GM18870 (cell line): Measurements from ENCODE around the gene CREM.

Experiments used
- ATAC-seq: cut with Tn5 transposase; IDR thresholded peaks from one replicate; pipeline ENCODE4 v1.9.1; 2021; ENCODE audit warnings: moderate library complexity; ENCODE audit not compliant: unreplicated experiment

CREM gene

DNA sequence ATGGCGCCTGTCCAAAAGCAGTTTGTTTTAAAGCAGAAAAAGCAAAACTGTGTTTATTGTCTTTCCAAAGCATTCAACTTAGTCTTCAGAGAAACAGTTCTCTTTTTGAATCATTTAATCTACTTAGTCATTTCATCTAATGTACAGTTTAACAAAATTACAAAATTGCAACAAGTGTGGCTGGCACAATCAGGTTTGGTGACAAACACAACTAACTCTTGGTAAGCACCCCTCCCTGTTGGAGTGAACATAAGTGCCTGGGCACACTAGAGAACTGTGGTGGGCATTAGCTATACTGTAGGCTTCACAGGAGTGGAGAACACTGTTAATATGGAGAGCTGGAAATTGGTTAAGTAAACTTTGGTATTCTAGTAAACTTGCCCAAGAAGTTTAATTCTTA is 6.9 kb downstream of the CREM start:
- no peak for ATAC-seq

DNA sequence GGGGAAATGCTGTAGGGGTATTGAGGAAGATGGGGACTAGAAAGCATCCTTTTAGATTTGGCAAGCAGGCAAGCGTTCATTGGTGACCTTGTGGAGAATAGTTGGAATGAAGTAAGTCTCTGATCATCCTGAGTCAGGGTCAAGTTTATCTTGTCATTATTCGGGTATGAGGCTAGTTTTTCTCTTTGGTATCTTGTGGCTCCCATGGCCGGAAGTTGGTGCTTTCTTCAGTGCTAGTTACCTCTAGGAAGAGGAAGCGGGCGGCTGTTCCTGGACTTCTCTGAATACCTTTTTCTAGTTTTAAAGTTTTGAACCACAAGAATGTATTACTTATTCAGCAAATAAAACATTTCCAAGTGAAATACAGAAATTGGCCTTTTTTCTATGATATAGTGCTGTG is 9.2 kb downstream of the CREM start:
- ATAC-seq, result no peak

GRCh38 chr10:35136263-35136815 is 9.7 kb downstream of the CREM start:
- ATAC-seq, result no peak

GRCh38 chr10:35140126-35140525 is 13.5 kb downstream of the CREM start:
- no peak for ATAC-seq

GRCh38 chr10:35140727-35141126 is 14.1 kb downstream of the CREM start:
- ATAC-seq, result no peak

GRCh38 chr10:35150308-35150707 is 23.7 kb downstream of the CREM start:
- no peak for ATAC-seq

- no peak for ATAC-seq
Observed at GRCh38 chr10:35152992-35153391, 26.3 kb downstream of the CREM start.

DNA sequence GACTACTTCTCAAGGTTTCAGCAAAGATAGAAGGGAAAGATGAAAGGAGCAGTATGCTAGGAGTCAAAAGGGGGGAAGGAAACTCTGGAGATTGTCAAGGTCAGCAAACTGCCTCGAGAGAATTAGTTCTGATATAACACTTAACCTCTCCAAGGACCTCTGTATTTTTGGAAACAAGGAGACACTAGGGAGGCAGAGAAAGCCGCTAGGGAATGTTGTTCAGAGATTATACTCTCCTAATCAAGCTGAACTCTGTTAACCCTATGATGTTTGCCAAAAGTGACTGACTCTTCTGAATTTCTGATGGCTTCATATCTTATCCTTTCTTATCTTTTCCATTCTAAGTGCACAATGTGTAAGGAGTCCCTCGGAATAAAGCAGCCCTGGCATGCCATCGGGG is 27.1 kb downstream of the CREM start:
- no peak for ATAC-seq

- no peak for ATAC-seq
Observed at GRCh38 chr10:35160743-35161142, 34.1 kb downstream of the CREM start.

DNA sequence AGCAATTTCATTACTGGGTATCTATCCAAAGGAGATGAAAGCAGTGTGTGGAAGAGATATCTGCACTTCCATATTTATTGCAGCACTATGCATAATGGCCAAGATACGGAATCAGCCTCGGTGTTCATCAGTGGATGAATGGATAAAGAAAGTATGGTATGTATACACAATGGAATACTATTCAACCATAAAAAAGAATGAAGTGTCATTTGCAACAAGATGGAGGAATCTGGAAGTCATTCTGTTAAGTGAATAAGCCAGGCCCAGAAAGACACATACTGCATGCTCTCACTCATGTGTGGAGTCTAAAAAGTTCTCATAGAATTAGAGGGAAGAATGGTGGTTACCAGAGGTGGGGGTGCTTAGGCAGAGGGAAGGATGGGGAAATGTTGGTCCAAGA is 35.3 kb downstream of the CREM start:
- no peak for ATAC-seq

- no peak for ATAC-seq
Observed at GRCh38 chr10:35165136-35165535, 38.5 kb downstream of the CREM start.

DNA sequence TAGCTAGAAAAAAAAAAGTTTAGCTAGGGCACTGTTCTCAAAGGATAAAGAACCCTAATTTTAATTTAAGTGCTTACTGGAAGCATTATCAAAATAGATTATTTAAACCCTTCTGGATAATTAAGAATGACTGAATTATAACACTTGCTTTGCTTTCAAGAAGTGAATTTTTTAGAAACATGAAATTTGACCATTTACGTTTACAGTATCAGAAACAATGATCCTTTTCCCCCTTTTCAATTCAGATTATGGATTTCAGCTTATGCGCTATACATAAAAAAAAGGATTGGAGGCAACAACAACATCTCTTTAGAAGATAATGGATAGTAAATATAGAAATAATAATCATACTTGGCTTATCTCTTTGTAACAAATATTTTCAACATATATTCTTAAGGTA is 39.2 kb downstream of the CREM start:
- ATAC-seq, result no peak

GRCh38 chr10:35166607-35167006 is 40.0 kb downstream of the CREM start:
- no peak for ATAC-seq

- no peak for ATAC-seq
Observed at GRCh38 chr10:35167342-35167741, 40.7 kb downstream of the CREM start.

DNA sequence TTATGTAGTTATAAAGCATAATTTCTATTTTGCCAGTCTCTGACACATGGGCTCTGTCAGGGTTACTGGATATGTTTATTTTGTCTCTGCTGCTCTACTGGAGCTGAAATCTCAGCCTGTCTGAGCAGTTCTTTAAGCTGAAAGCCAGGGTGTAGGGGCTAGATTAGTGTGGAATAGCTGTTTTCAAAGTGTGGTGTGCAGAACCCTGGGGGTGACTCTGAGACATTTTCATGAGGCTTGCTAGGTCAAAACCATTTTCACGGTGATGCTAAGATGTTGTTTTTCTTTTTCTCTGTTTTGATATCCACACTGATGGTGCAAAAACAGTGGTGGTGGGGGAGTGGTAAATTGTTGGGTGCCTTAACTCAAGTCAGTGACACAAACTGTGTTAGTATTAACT is 45.5 kb downstream of the CREM start:
- no peak for ATAC-seq

- ATAC-seq, result no peak
Observed at GRCh38 chr10:35172574-35172973, 45.9 kb downstream of the CREM start.

- ATAC-seq, result no peak
Observed at GRCh38 chr10:35178331-35178730, 51.7 kb downstream of the CREM start.

DNA sequence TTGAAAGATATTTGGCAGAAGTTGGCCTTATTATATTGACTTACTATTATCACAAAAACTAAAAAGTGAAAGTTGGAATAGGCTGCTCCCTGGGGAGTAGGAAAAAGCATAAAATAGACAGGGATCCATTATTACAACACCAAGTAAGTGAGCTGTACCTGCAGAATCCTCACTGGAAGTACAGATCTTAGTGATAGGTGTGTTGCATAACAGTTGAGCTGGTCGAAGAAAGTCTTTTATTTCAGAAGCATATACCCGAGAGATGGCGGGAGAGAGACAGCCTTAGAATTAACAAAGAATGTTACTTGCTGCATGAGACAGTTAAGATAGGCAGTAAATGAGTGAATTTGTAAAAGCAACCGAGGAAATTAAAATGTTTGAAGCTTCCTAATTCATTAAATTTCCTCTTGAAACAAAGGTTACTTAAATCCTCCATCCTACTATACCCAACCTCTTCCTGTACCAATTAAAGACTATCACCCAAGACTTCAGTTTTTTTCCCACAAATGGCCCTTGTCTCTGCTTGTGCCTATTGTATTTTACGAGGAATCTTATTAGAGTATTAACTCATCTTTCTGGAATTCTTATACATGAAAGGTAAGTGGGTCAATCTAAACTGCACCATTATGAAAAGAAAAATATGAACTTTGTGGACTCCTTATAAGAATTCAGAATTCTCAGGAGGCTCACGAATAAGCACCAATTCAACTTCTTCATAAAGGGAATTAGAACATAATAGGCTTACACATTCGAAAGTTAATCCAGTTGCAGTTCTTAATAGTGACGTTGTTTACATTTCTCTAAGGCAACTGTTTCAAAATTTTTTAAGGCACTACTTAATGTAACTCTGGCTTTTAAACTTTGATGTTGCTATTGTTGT is 56.2 kb downstream of the CREM start:
- ATAC-seq, result no peak

- peak; percentile 32 for ATAC-seq
Observed at GRCh38 chr10:35184527-35185171, 58.0 kb downstream of the CREM start.

- ATAC-seq, result peak; percentile 78
Observed at GRCh38 chr10:35185260-35186034, 58.8 kb downstream of the CREM start.

GRCh38 chr10:35188954-35189353 is 62.3 kb downstream of the CREM start:
- ATAC-seq, result no peak
